Measurements from ENCODE around the gene SNRPD1. TPM values are rescaled to one million over a fixed set of nuclear protein-coding genes. Genes with fewer than 3 reads are reported as not detected.

SNRPD1 gene
- total and polyA plus RNA-seq, 2 donors (not counting 3 experiments of a cell fraction or from before 2014, with no cell fraction given): 16.6 to 97.3 TPM

DNA sequence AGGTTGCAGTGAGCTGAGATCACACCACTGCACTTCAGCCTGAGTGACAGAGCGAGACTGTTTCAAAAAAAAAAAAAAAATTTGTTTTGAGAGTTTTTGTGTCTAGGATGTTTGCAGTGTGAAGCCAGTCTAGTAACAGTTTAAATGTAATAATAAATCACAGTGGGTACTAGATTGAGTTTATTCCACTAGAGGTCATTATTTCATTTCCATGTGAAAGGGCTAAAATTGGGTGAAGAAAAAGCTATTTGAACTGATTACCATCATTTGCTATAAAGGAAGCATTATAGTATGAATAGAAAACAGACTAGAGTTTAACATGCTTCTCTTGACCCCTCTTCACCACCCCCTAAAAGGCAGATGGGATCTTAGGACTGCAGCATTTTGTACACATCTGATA lies 20.3 kb downstream of the SNRPD1 start:
- Histone ChIP-seq H3K27me3 (ENCODE audit: control insufficient read depth in 2 of 2, insufficient read depth in 2 of 2, low read length in 2 of 2) (no peaks in the 10 kb centered on the region), H3K4me3 (replicated peaks in 1 of 3; ENCODE audit: insufficient read depth in 1 of 3, low read depth in 1 of 3, low read length in 3 of 3) (no peak overlapping the region), H3K27ac (ENCODE audit: insufficient read depth, low read depth, low read length) (no peak overlapping the region), H4K20me1 (replicated peaks; ENCODE audit: control insufficient read depth, extremely low read depth, insufficient read depth, low read length) (peaks cover 4% of the 10 kb centered on the region), H2AFZ (ENCODE audit: low read depth, low read length) (no peak overlapping the region), H3K79me2 (ENCODE audit: control insufficient read depth, insufficient read depth, low read length) (peaks cover 9% of the 10 kb centered on the region), H3K9me1 (replicated peaks; ENCODE audit: control insufficient read depth, extremely low read depth, insufficient read depth, low read length) (no peaks in the 10 kb centered on the region), H3K36me3 (ENCODE audit: control insufficient read depth in 2 of 2, extremely low read depth in 1 of 2, insufficient read depth in 2 of 2, low read length in 2 of 2) (peaks cover 7 to 12% of the 10 kb centered on the region in 2 experiments), H3K9ac (replicated peaks; ENCODE audit: extremely low read depth, insufficient read depth, low read length) (no peak overlapping the region), H3K4me2 (ENCODE audit: insufficient read depth, low read length) (no peak overlapping the region), H3K9me3 (replicated peaks; ENCODE audit: control insufficient read depth, insufficient read depth, low read length) (no peaks in the 10 kb centered on the region), H3K4me1 (ENCODE audit: control insufficient read depth, extremely low read depth, insufficient read depth, low read length) (peaks cover 7% of the 10 kb centered on the region)
- no TSS peak for BruUV-seq (replicated peaks)
- DNase-seq (ENCODE audit: low read depth, low spot score) (peak; percentile 23), FAIRE-seq (no peak)
- ChIA-PET CTCF (interaction anchor here (0.6 to 1.6 kb wide), 23 partner anchors 12 to 217 kb away, joined by 3 to 17 read pairs (median 4); partner anchors contain the start of genes ABHD3, MIB1 and SNRPD1), POLR2A (no interaction called here)
- intact Hi-C loops (cut with micrococcal nuclease) (loop anchor here (2.0 to 5.0 kb wide), 2 partner anchors 70 to 218 kb away; partner anchors contain the start of gene ABHD3), dilution Hi-C loops (cut with MboI; ENCODE audit: extremely low pct_ligation_motif_present, low sequenced_read_pairs) (no loop called here)
- TF ChIP-seq, protein P1, sequence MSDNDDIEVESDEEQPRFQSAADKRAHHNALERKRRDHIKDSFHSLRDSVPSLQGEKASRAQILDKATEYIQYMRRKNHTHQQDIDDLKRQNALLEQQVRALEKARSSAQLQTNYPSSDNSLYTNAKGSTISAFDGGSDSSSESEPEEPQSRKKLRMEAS (IDR thresholded peaks at IDR 0.05; ENCODE audit: insufficient read depth, insufficient read length): no peak
- TF ChIP-seq GATA2 (IDR thresholded peaks at IDR 0.05; ENCODE audit: insufficient read depth, insufficient read length, low read depth, low read length) (no peak), POLR2A (IDR thresholded peaks at IDR 0.05; ENCODE audit: low read depth, low read length) (no peak), POLR2AphosphoS5 (IDR thresholded peaks at IDR 0.05; ENCODE audit: insufficient read depth, low read depth, low read length) (no peak), JUN (IDR thresholded peaks at IDR 0.05; ENCODE audit: borderline replicate concordance, insufficient read depth, insufficient read length, low read depth) (no peak), EZH2 (IDR thresholded peaks at IDR 0.05; ENCODE audit: borderline replicate concordance, low read depth, low read length, severe bottlenecking) (no peak), FOS (IDR thresholded peaks at IDR 0.05; ENCODE audit: borderline replicate concordance, insufficient read depth, low read length) (no peak), MYC (IDR thresholded peaks at IDR 0.05; ENCODE audit: low read depth, low read length) (no peak)
- TF ChIP-seq, protein P2, sequence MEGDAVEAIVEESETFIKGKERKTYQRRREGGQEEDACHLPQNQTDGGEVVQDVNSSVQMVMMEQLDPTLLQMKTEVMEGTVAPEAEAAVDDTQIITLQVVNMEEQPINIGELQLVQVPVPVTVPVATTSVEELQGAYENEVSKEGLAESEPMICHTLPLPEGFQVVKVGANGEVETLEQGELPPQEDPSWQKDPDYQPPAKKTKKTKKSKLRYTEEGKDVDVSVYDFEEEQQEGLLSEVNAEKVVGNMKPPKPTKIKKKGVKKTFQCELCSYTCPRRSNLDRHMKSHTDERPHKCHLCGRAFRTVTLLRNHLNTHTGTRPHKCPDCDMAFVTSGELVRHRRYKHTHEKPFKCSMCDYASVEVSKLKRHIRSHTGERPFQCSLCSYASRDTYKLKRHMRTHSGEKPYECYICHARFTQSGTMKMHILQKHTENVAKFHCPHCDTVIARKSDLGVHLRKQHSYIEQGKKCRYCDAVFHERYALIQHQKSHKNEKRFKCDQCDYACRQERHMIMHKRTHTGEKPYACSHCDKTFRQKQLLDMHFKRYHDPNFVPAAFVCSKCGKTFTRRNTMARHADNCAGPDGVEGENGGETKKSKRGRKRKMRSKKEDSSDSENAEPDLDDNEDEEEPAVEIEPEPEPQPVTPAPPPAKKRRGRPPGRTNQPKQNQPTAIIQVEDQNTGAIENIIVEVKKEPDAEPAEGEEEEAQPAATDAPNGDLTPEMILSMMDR (IDR thresholded peaks at IDR 0.05; ENCODE audit: extremely low read depth in 1 of 2, insufficient read depth in 1 of 2, low read depth in 1 of 2, low read length in 2 of 2): no peak

Measured in endothelial cell of umbilical vein (primary cell).